22Rv1 (cell line): ENCODE data around the gene MSLN.
"Not testable (repeated sequence)": the region's sequence is repeated elsewhere in the genome, so short reads cannot be mapped to it uniquely, and the experiment has no call there.

Source experiments
- CTCF ChIP-seq: fragments of 450-650 bp; IDR thresholded peaks from 2 replicates; pipeline ENCODE4 v1.5.1; 2017; ENCODE audit warnings: mild to moderate bottlenecking
- ZFX ChIP-seq: fragments of 450-650 bp; IDR thresholded peaks from 2 replicates; pipeline ENCODE4 v1.6.1; 2017; ENCODE audit warnings: antibody characterized with exemption, borderline replicate concordance

- TF ChIP-seq CTCF, ZFX: not testable (repeated sequence)
Measured at GRCh38 chr16:754121-754607, 6.4 kb upstream of the MSLN start.
